ENCODE data around the gene HOXA6.

HOXA6 gene

GRCh38 chr7:27161721-27162560 lies 14.4 kb upstream of the HOXA6 start:
- peak overlapping the region; percentile 87 for H3K4me3 ChIP-seq (ENCODE audit: low read length)
- no peak for DNase-seq (ENCODE audit: low read depth)
- no peak for TF ChIP-seq CTCF (conservative IDR thresholded peaks at IDR 0.05; ENCODE audit: low read length)

GRCh38 chr7:27161214-27161720 lies 13.7 kb upstream of the HOXA6 start:
- no peak for DNase-seq (ENCODE audit: low read depth)
- no peak for TF ChIP-seq CTCF (conservative IDR thresholded peaks at IDR 0.05; ENCODE audit: low read length)
- peak overlapping the region; percentile 87 for H3K4me3 ChIP-seq (ENCODE audit: low read length)

- H3K4me3 ChIP-seq (ENCODE audit: low read length) = peak overlapping the region; percentile 87
- TF ChIP-seq CTCF (conservative IDR thresholded peaks at IDR 0.05; ENCODE audit: low read length) = peak; percentile 94
- DNase-seq (ENCODE audit: low read depth) = peak; percentile 83
Observed at GRCh38 chr7:27160546-27161213, 13.1 kb upstream of the HOXA6 start.

- TF ChIP-seq CTCF (conservative IDR thresholded peaks at IDR 0.05; ENCODE audit: low read length) = no peak
- no peak for DNase-seq (ENCODE audit: low read depth)
- H3K4me3 ChIP-seq (ENCODE audit: low read length) = peak overlapping the region; percentile 87
Observed at GRCh38 chr7:27160145-27160545, 12.6 kb upstream of the HOXA6 start.

- no peak for TF ChIP-seq CTCF (conservative IDR thresholded peaks at IDR 0.05; ENCODE audit: low read length)
- H3K4me3 ChIP-seq (ENCODE audit: low read length) = no peak overlapping the region
- no peak for DNase-seq (ENCODE audit: low read depth)
Observed at GRCh38 chr7:27159266-27160144, 11.9 kb upstream of the HOXA6 start.

- H3K4me3 ChIP-seq (ENCODE audit: low read length) = no peak overlapping the region
- no peak for DNase-seq (ENCODE audit: low read depth)
- TF ChIP-seq CTCF (conservative IDR thresholded peaks at IDR 0.05; ENCODE audit: low read length) = no peak
Observed at GRCh38 chr7:27158436-27159265, 11.1 kb upstream of the HOXA6 start.
